Tibial nerve (tissue), 3 donors: ENCODE data around the gene ZBTB1.

Experiments
- POLR2A ChIP-seq, 2 donors: fragments of 450-650 bp; IDR thresholded peaks; one replicate each; pipeline ENCODE4 v1.6.1; 2017; ENCODE audit warnings: antibody characterized with exemption in 2 of 2, mild to moderate bottlenecking in 2 of 2, moderate library complexity in 2 of 2
- TF ChIP-seq, protein P1 (sequence below), 5 experiments: fragments of 200-600 bp in 3 of 5; fragments of 450-650 bp in 2 of 5; sonication (generic) in 3 of 5; IDR thresholded peaks; one replicate each; pipeline ENCODE4 v1.5.1; 2016 to 2019; ENCODE audit warnings: antibody characterized with exemption in 5 of 5, mild to moderate bottlenecking in 3 of 5, moderate library complexity in 2 of 5

DNA sequence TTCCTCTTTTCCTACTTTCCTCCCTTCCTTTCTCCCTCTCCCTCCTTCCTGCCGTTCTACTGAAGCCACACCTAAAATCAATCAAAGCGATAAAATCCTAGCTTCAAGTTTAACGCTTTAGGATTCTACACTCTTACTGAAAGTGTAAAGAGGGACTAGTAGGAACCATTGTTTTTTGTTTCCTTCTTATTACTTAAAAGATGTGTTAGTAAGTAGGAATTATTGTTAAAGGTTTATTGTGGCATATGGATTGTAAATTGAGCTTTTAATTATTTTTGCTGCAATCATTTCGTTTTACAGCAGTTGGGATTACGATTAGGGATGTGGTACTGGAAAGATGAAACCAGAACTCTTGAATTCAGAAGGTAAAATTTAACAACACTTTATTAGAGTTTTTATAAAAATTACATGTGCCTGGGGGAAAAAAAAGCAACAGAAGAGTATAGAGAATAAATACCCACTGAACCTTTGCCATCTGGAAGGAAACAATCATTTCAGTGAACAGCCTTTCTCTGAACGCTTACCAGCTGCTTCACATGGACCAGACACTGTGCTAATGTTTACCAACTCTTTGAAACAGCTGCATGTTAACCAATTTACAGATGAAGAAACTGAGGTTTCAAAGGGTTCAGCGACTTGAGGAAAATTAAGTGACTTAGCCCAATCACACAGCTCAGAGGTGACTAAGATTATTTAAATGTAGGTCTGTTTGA lies 46.2 kb downstream of the ZBTB1 start:
- TF ChIP-seq, protein P1, sequence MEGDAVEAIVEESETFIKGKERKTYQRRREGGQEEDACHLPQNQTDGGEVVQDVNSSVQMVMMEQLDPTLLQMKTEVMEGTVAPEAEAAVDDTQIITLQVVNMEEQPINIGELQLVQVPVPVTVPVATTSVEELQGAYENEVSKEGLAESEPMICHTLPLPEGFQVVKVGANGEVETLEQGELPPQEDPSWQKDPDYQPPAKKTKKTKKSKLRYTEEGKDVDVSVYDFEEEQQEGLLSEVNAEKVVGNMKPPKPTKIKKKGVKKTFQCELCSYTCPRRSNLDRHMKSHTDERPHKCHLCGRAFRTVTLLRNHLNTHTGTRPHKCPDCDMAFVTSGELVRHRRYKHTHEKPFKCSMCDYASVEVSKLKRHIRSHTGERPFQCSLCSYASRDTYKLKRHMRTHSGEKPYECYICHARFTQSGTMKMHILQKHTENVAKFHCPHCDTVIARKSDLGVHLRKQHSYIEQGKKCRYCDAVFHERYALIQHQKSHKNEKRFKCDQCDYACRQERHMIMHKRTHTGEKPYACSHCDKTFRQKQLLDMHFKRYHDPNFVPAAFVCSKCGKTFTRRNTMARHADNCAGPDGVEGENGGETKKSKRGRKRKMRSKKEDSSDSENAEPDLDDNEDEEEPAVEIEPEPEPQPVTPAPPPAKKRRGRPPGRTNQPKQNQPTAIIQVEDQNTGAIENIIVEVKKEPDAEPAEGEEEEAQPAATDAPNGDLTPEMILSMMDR (IDR thresholded peaks at IDR 0.05), result no peak
- TF ChIP-seq POLR2A (IDR thresholded peaks at IDR 0.05), result no peak
